Epithelial cell of esophagus (primary cell): Measurements from ENCODE around the gene SALL4.
A peak's percentile ranks its signal among the peaks of the same experiment; 100 is the strongest.

ENCODE experiments used
- DNase-seq: peaks from one replicate; pipeline ENCODE4 v3.0.0; 2010; ENCODE audit warnings: low read depth
- H3K4me3 ChIP-seq: 2 replicates; pipeline ENCODE4 v1.5.1; 2011; ENCODE audit warnings: mild to moderate bottlenecking, low read length, control low read depth
- CTCF ChIP-seq: IDR thresholded peaks from 2 replicates; pipeline ENCODE4 v1.5.1; 2011; ENCODE audit warnings: low read depth, mild to moderate bottlenecking, low read length, control low read depth, inconsistent platforms; ENCODE audit not compliant: insufficient read depth; ENCODE audit errors: missing control alignments

The SALL4 gene

GRCh38 chr20:51812861-51813260 is 10.5 kb upstream of the SALL4 start:
- no peak for DNase-seq
- H3K4me3 ChIP-seq, result no peak overlapping the region
- no peak for TF ChIP-seq CTCF

GRCh38 chr20:51811514-51812128 is 9.3 kb upstream of the SALL4 start:
- no peak for DNase-seq
- no peak overlapping the region for H3K4me3 ChIP-seq
- TF ChIP-seq CTCF, result no peak

- DNase-seq, result peak; percentile 57
- TF ChIP-seq CTCF, result no peak
- no peak overlapping the region for H3K4me3 ChIP-seq
These were observed 8.7 kb upstream of the SALL4 start for GRCh38 chr20:51811042-51811355.

- no peak for DNase-seq
- TF ChIP-seq CTCF, result no peak
- no peak overlapping the region for H3K4me3 ChIP-seq
These were observed 8.1 kb upstream of the SALL4 start for GRCh38 chr20:51810155-51811041.

GRCh38 chr20:51807720-51808250 is 5.5 kb upstream of the SALL4 start:
- H3K4me3 ChIP-seq, result no peak overlapping the region
- TF ChIP-seq CTCF, result no peak
- DNase-seq, result no peak

GRCh38 chr20:51804754-51805153 is 2.4 kb upstream of the SALL4 start:
- no peak for TF ChIP-seq CTCF
- no peak for DNase-seq
- no peak overlapping the region for H3K4me3 ChIP-seq
